Measurements from ENCODE around the gene NTN5.

The NTN5 gene

DNA sequence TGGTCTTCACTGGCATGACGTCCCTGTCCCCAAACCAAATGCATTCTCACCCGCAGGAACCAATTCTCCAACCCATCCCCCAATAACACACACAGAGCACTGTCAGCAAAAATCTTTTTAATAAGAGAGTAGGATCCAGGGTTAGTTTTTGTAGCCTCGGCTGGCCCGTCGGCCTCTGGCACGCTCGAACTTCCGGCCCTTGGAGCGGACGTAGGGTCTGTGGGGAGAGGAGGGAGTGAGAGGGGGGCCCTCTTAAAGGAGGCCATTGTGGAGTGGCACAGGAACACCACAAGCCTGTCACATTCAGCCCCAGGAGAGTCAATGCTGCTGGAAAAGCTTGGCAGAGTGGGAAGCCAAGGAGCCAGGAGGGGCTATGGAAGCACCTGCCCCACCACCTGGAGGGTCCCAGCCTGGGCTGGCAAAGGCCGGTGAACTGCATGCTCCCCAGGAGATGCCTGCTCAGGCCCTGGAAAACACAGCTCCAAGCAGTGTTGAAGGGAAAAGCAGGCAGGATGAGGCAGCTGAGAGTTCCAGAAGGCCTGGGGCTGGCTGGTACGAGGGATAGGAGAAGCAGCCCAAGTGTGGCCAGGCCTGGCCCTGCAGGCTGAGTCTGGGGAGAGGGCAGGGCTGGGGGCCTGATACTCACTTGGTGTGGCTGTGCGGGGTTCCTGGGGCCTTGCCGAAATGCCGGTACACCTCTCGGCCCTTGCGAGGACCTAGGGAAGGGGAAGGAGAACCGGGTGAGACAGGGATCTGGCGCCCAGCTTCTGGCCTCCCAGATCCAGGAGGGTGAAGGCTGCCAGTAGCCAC, 57.4 kb downstream of the NTN5 start:
- no peak for DNase-seq (ENCODE audit: low read depth in 2 of 2)

DNA sequence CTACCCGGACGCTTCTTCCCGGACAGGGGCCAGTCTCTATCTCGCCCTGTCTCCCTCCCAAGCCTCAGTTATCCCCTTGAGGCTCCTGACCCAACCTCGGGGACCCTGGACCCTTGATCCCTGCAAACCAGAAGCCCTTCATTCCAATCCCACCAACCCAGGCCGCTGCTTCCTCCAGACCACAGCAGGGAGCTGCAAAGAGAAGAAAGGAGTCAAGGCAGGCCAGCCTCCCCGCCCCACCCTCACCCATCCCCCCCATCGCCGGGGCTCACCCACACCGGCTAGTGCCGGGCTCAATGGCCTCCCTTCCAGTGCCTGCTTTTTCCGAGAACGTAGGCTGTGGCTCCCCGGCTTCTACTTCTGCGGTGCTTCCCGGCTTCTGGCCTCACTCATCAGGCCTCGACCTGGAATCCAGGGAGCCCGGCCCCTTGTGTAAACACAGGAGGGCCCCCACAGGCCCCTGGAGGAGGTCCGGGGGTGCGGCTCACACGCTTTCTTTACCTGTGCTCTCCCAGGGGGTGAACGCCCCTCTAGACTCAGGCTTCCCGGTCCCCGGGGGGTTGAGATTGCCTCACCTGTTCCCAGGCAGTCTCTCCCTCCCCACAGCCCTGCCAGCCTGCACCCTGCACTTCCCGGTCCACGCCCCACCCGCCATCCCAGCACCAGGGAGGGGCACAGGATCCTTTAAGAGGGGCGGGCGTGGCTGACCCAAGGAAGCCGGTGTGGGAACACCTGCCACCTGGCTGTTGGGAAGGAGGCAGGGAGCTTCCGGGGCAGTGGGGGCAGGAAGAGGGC, 58.2 kb downstream of the NTN5 start, which contains the start of gene FAM83E:
Gene FAM83E (minus strand): TSS at position 641 of the 795 bp plus-strand sequence. CDS start 1,704 bp downstream, outside the sequence.
- DNase-seq (ENCODE audit: low read depth in 2 of 2) = no peak

DNA sequence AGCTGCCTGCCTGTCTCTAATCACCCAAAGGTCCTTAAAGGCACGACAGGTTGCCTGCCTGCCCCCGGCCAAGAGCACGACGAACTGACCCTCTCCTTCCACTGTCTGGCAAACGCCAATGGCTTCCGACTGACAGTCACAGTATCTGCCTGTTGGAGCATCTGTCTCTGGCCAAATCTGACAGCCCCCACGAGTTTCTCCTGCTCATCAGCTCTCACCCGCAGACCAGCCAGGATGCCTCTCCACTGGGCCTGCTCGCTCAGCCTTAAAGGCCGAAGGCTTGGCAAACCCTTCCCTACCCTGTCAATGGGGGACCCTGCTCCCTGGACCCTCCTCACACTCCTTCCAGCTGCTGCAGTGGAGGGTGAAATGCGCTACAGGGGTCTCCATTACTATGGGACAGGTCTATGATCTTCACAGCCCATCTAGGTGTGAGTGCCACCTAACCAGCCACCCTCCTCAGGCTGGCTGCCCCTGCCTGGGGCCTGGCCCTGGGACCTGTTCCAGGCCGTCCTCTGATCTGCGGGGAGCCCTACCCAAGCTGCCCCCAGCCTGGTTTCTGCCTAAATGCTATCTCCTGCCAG, 58.9 kb downstream of the NTN5 start:
- DNase-seq (ENCODE audit: low read depth in 2 of 2) = no peak

DNA sequence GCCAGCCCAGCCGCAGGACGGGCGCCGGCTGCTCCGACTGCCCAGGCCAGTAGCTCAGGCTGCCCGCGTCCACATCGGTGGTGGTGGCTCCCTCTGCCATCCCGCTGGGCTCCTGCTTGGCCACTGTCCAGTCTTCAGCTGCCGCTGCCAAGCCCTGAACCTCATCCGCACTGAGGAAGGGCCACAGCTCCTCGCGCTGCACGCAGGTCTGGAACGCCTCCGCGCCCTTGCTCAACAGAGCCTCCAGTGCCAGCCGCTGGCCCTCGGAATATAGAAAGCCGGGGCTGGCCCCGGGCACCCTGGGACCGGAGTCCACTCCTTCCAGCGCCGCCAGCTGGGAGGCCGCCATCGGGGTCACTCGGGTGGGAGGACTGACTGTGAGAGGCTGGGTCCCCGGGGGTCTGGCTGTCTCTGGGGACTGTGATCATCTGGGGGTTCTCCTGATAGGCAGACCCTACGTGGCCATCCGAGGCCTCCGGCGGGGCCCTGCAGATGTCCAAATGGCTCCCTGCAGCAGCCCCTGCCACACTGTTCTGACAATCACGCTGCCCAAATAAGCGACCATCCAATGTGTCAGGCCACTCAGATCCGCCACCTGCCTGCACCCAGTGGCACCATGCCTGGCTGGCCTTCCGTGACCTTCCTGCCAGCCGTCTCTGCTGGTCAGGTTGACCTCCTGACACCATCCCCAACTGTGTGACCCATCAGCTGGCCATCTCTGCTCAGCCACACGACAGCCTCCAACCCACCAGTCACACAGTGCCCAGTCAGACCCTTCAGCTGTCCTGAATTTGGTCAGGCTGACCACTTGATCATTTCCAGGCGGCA, 59.6 kb downstream of the NTN5 start:
- no peak for DNase-seq (ENCODE audit: low read depth in 2 of 2)

DNA sequence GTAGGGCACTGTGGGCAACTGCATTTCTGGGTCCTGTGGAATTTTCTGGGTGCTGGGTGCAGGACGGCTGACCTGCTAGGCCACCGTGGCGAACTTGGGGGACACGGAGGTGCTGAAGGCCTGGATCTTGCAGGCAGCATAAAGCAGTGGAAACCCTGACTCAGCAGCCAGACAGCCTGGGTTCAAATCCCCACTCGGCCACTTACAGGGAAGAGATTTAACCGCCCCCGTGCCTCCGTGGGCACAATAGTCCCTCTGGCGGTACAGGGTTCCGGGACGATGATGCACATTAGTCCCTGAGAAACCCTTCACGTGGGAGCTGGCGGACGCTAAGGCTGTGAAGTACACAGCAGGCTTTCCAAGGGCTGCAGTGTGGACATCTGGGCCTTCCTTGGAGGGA, 60.9 kb downstream of the NTN5 start:
- no peak for DNase-seq (ENCODE audit: low read depth in 2 of 2)
